Activated B cell treated with CpG ODN at 0.5 μM for 24 hours (primary cell): ENCODE measurements around the gene RASSF10. TPM values are rescaled to one million over a fixed set of nuclear protein-coding genes. Genes with fewer than 3 reads are reported as not detected.

ENCODE experiments used
- ATAC-seq: fragments of 200-7000 bp; cut with Tn5 transposase; one replicate; pipeline ENCODE4 v1.10.0; 2021; ENCODE audit warnings: low read depth, mild to moderate bottlenecking, moderate library complexity
- CTCF ChIA-PET: fragments of 350-600 bp; sonication (Branson Sonifier 250); formaldehyde crosslinking; loops from one replicate; lab custom pipeline; 2021; ENCODE audit warnings: antibody characterized with exemption; lab: Charles Lee
- POLR2A ChIA-PET: fragments of 350-600 bp; sonication (Branson Sonifier 250); formaldehyde crosslinking; loops from one replicate; lab custom pipeline; 2021; ENCODE audit warnings: antibody characterized with exemption; lab: Charles Lee
- DNase-seq: peaks from one replicate; pipeline ENCODE4 v3.0.0; 2022
- H3K27ac Mint-ChIP-seq: one replicate; pipeline ENCODE4 v1.8.0; 2020; ENCODE audit warnings: mixed read lengths
- H3K27me3 Mint-ChIP-seq: one replicate; pipeline ENCODE4 v1.8.0; 2021; ENCODE audit warnings: mixed read lengths
- H3K36me3 Mint-ChIP-seq: one replicate; pipeline ENCODE4 v1.8.0; 2021; ENCODE audit warnings: low read depth, mixed read lengths
- H3K4me1 Mint-ChIP-seq: one replicate; pipeline ENCODE4 v1.8.0; 2021; ENCODE audit warnings: mixed read lengths
- H3K4me3 Mint-ChIP-seq: one replicate; pipeline ENCODE4 v1.8.0; 2020; ENCODE audit warnings: mild to moderate bottlenecking, mixed read lengths
- H3K9me3 Mint-ChIP-seq: one replicate; pipeline ENCODE4 v1.8.0; 2020; ENCODE audit warnings: mixed read lengths
- CTCF ChIP-seq: fragments of 200-600 bp; IDR thresholded peaks from one replicate; pipeline ENCODE4 v1.8.0; 2022; ENCODE audit warnings: antibody characterized with exemption, mild to moderate bottlenecking
- intact Hi-C: fragments of 100-400 bp; cut with micrococcal nuclease; formaldehyde crosslinking; loops from one replicate; pipeline ENCODE4 v1.15.1; 2024
- total RNA-seq: library from RNA; stranded (reverse); gene quantifications from 2 replicates; pipeline ENCODE4 v1.2.3, GENCODE V29; 2022

RASSF10 gene
- total RNA-seq, 1 donor from 2014 or later: not detected

- no peak for TF ChIP-seq CTCF
- POLR2A ChIA-PET: no interaction called here
- DNase-seq (no peak), ATAC-seq (no peak)
- CTCF ChIA-PET: no interaction called here
- Mint-ChIP-seq H3K27me3 (peaks cover 17% of the 10 kb centered on the region), H3K9me3 (no peaks in the 10 kb centered on the region), H3K27ac (no peak overlapping the region), H3K4me1 (no peaks in the 10 kb centered on the region), H3K4me3 (no peak overlapping the region), H3K36me3 (no peaks in the 10 kb centered on the region)
- intact Hi-C loops: no loop called here
Measured at GRCh38 chr11:13033760-13034533, 24.8 kb downstream of the RASSF10 start.

- intact Hi-C loops: no loop called here
- H3K4me3 Mint-ChIP-seq: no peak overlapping the region
- ATAC-seq (no peak), DNase-seq (no peak)
- H3K27me3 Mint-ChIP-seq: peaks cover 20% of the 10 kb centered on the region
- H3K27ac Mint-ChIP-seq: no peak overlapping the region
- no peaks in the 10 kb centered on the region for H3K36me3 Mint-ChIP-seq
- no peaks in the 10 kb centered on the region for H3K9me3 Mint-ChIP-seq
- H3K4me1 Mint-ChIP-seq: no peaks in the 10 kb centered on the region
- CTCF ChIA-PET: no interaction called here
- no peak for TF ChIP-seq CTCF
- POLR2A ChIA-PET: no interaction called here
Measured at GRCh38 chr11:13035711-13036110, 26.6 kb downstream of the RASSF10 start.

- H3K9me3 Mint-ChIP-seq: no peaks in the 10 kb centered on the region
Measured at GRCh38 chr11:13036235-13036634, 27.1 kb downstream of the RASSF10 start.

GRCh38 chr11:13038366-13038765, 29.2 kb downstream of the RASSF10 start:
- peaks cover 20% of the 10 kb centered on the region for H3K27me3 Mint-ChIP-seq
- no peaks in the 10 kb centered on the region for H3K36me3 Mint-ChIP-seq
- TF ChIP-seq CTCF: no peak
- POLR2A ChIA-PET: no interaction called here
- H3K27ac Mint-ChIP-seq: no peak overlapping the region
- H3K4me3 Mint-ChIP-seq: no peak overlapping the region
- CTCF ChIA-PET: no interaction called here
- H3K4me1 Mint-ChIP-seq: no peaks in the 10 kb centered on the region
- H3K9me3 Mint-ChIP-seq: no peaks in the 10 kb centered on the region
- intact Hi-C loops: no loop called here
- DNase-seq (no peak), ATAC-seq (no peak)

More at GRCh38 chr11:13036235-13036634, 27.1 kb downstream of the RASSF10 start:
- Mint-ChIP-seq H3K27ac (no peak overlapping the region), H3K27me3 (peaks cover 20% of the 10 kb centered on the region), H3K4me3 (no peak overlapping the region), H3K4me1 (no peaks in the 10 kb centered on the region), H3K36me3 (no peaks in the 10 kb centered on the region)
- ATAC-seq (no peak), DNase-seq (no peak)
- ChIA-PET CTCF (no interaction called here), POLR2A (no interaction called here)
- no peak for TF ChIP-seq CTCF
- intact Hi-C loops: no loop called here

- no peak for ATAC-seq
- Mint-ChIP-seq H3K27me3 (peaks cover 20% of the 10 kb centered on the region), H3K4me1 (no peaks in the 10 kb centered on the region)
Measured at GRCh38 chr11:13039126-13039525, 30.0 kb downstream of the RASSF10 start.

More at GRCh38 chr11:13039126-13039525, 30.0 kb downstream of the RASSF10 start:
- Mint-ChIP-seq H3K27ac (no peak overlapping the region), H3K9me3 (no peaks in the 10 kb centered on the region), H3K36me3 (no peaks in the 10 kb centered on the region), H3K4me3 (no peak overlapping the region)
- POLR2A ChIA-PET: no interaction called here
- CTCF ChIA-PET: no interaction called here
- intact Hi-C loops: no loop called here
- no peak for DNase-seq
- TF ChIP-seq CTCF: no peak
